Body of pancreas (tissue), 4 donors: ENCODE data around the gene EPC2. TPM values are rescaled to one million over a fixed set of nuclear protein-coding genes. Genes with fewer than 3 reads are reported as not detected.

ENCODE experiments used
- ATAC-seq: fragments of 150-250 bp; one replicate; pipeline ENCODE4 v1.9.1; 2016
- DNase-seq, 4 donors: peaks; one replicate each; pipeline ENCODE4 v3.0.0-alpha.2; 2019
- H3K27ac ChIP-seq, 4 donors: fragments of 200-600 bp; sonication (generic); 1 replicate in 3 of 4; 2 replicates in 1 of 4; pipeline versions ENCODE4 v1.5.1 to v1.6.1; 2016 to 2019; ENCODE audit warnings: mild to moderate bottlenecking in 1 of 4, mixed read lengths in 1 of 4, moderate library complexity in 1 of 4
- H3K27me3 ChIP-seq, 2 donors: fragments of 200-600 bp; sonication (generic); one replicate each; pipeline ENCODE4 v1.6.0; 2016; ENCODE audit warnings: mild to moderate bottlenecking in 1 of 2
- H3K36me3 ChIP-seq, 2 donors: fragments of 200-600 bp; sonication (generic); replicated peaks in 1 of 2; 2 replicates each; pipeline ENCODE4 v1.5.1; 2016; ENCODE audit warnings: low read depth in 2 of 2; ENCODE audit not compliant: insufficient read depth in 1 of 2
- H3K4me1 ChIP-seq: fragments of 200-600 bp; sonication (generic); one replicate; pipeline ENCODE4 v1.6.0; 2016
- H3K4me3 ChIP-seq, 2 donors: fragments of 200-600 bp; sonication (generic); 1 replicate in 1 of 2; 2 replicates in 1 of 2; pipeline ENCODE4 v1.5.1; 2016 to 2019
- H3K9me3 ChIP-seq, 3 donors: fragments of 200-600 bp; sonication (generic); 1 replicate in 2 of 3; 2 replicates in 1 of 3; pipeline ENCODE4 v1.5.1; 2016
- POLR2A ChIP-seq, 3 donors: fragments of 450-650 bp; IDR thresholded peaks; one replicate each; pipeline ENCODE4 v1.6.1; 2016; ENCODE audit warnings: antibody characterized with exemption in 3 of 3, mild to moderate bottlenecking in 2 of 3
- WGBS, 2 donors: methylation state at CpG; one replicate each; pipeline ENCODE4 v1.1.5; 2017; 5-methylcytosine and 5-hydroxymethylcytosine counted together
- intact Hi-C: fragments of 100-400 bp; cut with DNase I; formaldehyde crosslinking; loops from one replicate; pipeline ENCODE4 v1.15.1; 2023
- total RNA-seq, 2 donors: library from RNA; depleted of rRNA; stranded (reverse); fragments of >200 nt; gene quantifications; one replicate each; pipeline ENCODE4 v1.1.0, GENCODE V29; 2016
- TF ChIP-seq, protein P1 (sequence below), 7 experiments: fragments of 450-650 bp in 4 of 7; fragments of 200-600 bp in 3 of 7; sonication (generic) in 3 of 7; IDR thresholded peaks; one replicate each; pipeline ENCODE4 v1.5.1; 2016 to 2019; ENCODE audit warnings: antibody characterized with exemption in 7 of 7

EPC2 gene
- total RNA-seq, 2 donors from 2014 or later = 19.2 to 21.1 TPM

DNA sequence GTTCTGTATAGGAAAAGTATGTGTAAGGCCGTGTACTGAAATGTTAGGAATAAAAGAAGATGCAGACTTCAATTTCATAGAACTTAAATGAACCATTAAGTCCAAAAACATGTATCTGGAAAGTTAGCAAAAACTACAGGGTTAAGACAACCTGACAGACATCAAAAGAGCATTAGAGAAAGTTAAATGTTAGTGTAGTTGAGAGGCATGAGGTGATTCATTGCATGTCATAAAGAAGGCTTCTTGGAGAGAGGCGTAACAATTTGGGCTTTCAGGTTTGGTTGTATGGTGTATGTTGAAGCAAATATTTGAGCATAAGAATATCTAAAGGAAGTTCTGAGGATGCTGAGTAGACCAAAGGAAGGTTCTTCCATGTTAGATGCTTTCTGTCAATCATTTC, 6.3 kb downstream of the EPC2 start:
- WGBS, 2 donors = 63 to 68% methylated on average over 2 of the region's 2 CpGs
- no peaks in the 10 kb centered on the region for H3K36me3 ChIP-seq
- ATAC-seq (no peak), DNase-seq (no peak)
- intact Hi-C loops = no loop called here
- no peak overlapping the region for H3K4me3 ChIP-seq
- no peak overlapping the region for H3K27ac ChIP-seq
- no peaks in the 10 kb centered on the region for H3K9me3 ChIP-seq
- TF ChIP-seq, protein P1, sequence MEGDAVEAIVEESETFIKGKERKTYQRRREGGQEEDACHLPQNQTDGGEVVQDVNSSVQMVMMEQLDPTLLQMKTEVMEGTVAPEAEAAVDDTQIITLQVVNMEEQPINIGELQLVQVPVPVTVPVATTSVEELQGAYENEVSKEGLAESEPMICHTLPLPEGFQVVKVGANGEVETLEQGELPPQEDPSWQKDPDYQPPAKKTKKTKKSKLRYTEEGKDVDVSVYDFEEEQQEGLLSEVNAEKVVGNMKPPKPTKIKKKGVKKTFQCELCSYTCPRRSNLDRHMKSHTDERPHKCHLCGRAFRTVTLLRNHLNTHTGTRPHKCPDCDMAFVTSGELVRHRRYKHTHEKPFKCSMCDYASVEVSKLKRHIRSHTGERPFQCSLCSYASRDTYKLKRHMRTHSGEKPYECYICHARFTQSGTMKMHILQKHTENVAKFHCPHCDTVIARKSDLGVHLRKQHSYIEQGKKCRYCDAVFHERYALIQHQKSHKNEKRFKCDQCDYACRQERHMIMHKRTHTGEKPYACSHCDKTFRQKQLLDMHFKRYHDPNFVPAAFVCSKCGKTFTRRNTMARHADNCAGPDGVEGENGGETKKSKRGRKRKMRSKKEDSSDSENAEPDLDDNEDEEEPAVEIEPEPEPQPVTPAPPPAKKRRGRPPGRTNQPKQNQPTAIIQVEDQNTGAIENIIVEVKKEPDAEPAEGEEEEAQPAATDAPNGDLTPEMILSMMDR (IDR thresholded peaks at IDR 0.05) = no peak
- no peak for TF ChIP-seq POLR2A (IDR thresholded peaks at IDR 0.05)
- no peaks in the 10 kb centered on the region for H3K27me3 ChIP-seq
- H3K4me1 ChIP-seq = peaks cover 37% of the 10 kb centered on the region

GRCh38 chr2:148651972-148652371, 7.4 kb downstream of the EPC2 start:
- Histone ChIP-seq H3K4me3 (no peak overlapping the region), H3K36me3 (no peaks in the 10 kb centered on the region), H3K27ac (no peak overlapping the region), H3K27me3 (no peaks in the 10 kb centered on the region), H3K9me3 (no peaks in the 10 kb centered on the region), H3K4me1 (peaks cover 47% of the 10 kb centered on the region)
- DNase-seq = no peak
- ATAC-seq = no peak
- 55 to 60% methylated on average over 2 of the region's 2 CpGs for WGBS, 2 donors
- intact Hi-C loops = no loop called here
- TF ChIP-seq POLR2A (IDR thresholded peaks at IDR 0.05) = no peak
- TF ChIP-seq, protein P1 (IDR thresholded peaks at IDR 0.05) = no peak

DNA sequence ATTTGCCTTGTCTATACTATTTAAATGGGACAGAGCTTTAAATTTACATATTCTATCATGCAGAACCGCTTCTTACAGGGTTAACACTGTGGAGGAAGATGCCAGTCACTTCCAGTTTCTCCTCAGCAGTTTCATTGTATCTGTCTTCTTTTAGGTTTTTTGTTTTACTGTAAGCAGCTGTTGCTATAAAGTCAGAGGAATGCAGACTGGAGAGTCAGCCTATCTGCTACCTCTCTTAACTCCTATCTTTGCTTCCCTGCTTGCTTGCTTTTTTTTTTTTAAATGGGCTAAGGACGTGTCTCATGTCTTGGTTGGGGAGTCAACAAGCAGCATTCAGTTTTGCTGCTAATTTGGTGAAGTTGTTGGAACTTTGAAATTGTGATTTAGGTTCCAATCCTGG, 8.9 kb downstream of the EPC2 start:
- intact Hi-C loops = no loop called here
- Histone ChIP-seq H3K4me1 (peaks cover 55% of the 10 kb centered on the region), H3K36me3 (no peaks in the 10 kb centered on the region), H3K27me3 (no peaks in the 10 kb centered on the region), H3K9me3 (no peaks in the 10 kb centered on the region), H3K27ac (no peak overlapping the region), H3K4me3 (no peak overlapping the region)
- ATAC-seq = no peak
- DNase-seq = no peak
- WGBS, 2 donors = 49 to 53% methylated on average over 2 of the region's 2 CpGs
- TF ChIP-seq, protein P1 (IDR thresholded peaks at IDR 0.05) = no peak
- no peak for TF ChIP-seq POLR2A (IDR thresholded peaks at IDR 0.05)

DNA sequence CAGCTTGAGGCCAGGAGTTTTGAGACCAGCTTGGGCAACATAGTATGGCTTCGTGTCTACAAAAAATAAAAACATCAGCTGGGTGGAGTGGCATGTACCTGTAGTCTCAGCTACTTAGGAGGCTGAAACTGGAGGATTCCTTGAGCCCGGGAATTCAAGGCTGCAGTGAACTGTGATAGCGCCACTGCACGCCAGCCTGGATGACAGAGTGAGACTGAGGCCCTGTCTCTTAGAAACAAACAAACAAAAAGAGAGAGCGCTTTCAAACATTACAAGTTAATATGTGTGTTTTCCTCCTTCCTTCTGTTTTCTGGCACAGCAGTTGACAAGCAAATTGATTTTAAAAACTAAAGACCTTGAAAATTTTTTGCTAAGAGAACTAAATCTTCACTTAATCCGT, 9.9 kb downstream of the EPC2 start:
- ATAC-seq (no peak), DNase-seq (peak in 1 of 4 donors; percentile 28)
- intact Hi-C loops = no loop called here
- H3K9me3 ChIP-seq = no peaks in the 10 kb centered on the region
- H3K4me3 ChIP-seq = no peak overlapping the region
- peaks cover 56% of the 10 kb centered on the region for H3K4me1 ChIP-seq
- 58 to 70% methylated on average over 6 of the region's 6 CpGs for WGBS, 2 donors
- TF ChIP-seq, protein P1 (IDR thresholded peaks at IDR 0.05) = no peak
- TF ChIP-seq POLR2A (IDR thresholded peaks at IDR 0.05) = no peak
- peak overlapping the region in 1 of 4 donors; percentile 38 for H3K27ac ChIP-seq
- no peaks in the 10 kb centered on the region for H3K27me3 ChIP-seq
- no peaks in the 10 kb centered on the region for H3K36me3 ChIP-seq

GRCh38 chr2:148656516-148656915, 12.0 kb downstream of the EPC2 start:
- DNase-seq (no peak), ATAC-seq (no peak)
- H3K27me3 ChIP-seq = no peaks in the 10 kb centered on the region
- TF ChIP-seq POLR2A (IDR thresholded peaks at IDR 0.05) = no peak
- TF ChIP-seq, protein P1 (IDR thresholded peaks at IDR 0.05) = no peak
- intact Hi-C loops = no loop called here
- H3K27ac ChIP-seq = no peak overlapping the region
- H3K4me3 ChIP-seq = no peak overlapping the region
- 68 to 74% methylated on average over 1 of the region's 1 CpG for WGBS, 2 donors
- no peaks in the 10 kb centered on the region for H3K36me3 ChIP-seq
- H3K4me1 ChIP-seq = peaks cover 48% of the 10 kb centered on the region
- no peaks in the 10 kb centered on the region for H3K9me3 ChIP-seq
